ENCODE results near the gene ZNF185. TPM values are rescaled to one million over a fixed set of nuclear protein-coding genes. Genes with fewer than 3 reads are reported as not detected.

Gene ZNF185
- total and polyA plus RNA-seq, 10 donors, result 2.0 to 13.8 (median 7.8) TPM

DNA sequence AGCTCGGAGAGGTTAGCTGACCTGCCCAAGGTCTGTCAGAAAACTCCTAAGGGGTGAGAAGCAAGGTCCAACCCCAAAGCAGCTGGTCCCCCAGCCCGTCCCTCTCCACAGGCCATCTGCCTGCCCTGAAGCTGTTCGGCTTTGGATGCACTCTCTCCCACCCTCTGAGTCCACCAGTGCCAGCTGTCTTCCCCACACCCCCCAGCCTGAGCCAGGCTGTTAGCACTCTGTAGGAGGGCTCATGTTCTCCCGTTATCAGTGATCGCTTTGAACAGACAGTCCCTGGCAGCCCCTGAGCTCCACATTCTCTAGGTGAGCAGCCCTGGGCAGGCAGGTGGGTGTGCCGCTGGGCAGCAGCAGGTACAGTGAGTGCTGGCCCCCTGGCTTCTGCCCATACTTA is 16.0 kb downstream of the ZNF185 start:
- intact Hi-C loops (cut with DNase I; ENCODE audit: low total_unique reads), result no loop called here
- DNase-seq, result no peak
- no peak overlapping the region for H3K27ac ChIP-seq
- TF ChIP-seq POLR2A (IDR thresholded peaks at IDR 0.05) (no peak), POLR2AphosphoS5 (IDR thresholded peaks at IDR 0.05) (no peak)
- TF ChIP-seq, protein P1, sequence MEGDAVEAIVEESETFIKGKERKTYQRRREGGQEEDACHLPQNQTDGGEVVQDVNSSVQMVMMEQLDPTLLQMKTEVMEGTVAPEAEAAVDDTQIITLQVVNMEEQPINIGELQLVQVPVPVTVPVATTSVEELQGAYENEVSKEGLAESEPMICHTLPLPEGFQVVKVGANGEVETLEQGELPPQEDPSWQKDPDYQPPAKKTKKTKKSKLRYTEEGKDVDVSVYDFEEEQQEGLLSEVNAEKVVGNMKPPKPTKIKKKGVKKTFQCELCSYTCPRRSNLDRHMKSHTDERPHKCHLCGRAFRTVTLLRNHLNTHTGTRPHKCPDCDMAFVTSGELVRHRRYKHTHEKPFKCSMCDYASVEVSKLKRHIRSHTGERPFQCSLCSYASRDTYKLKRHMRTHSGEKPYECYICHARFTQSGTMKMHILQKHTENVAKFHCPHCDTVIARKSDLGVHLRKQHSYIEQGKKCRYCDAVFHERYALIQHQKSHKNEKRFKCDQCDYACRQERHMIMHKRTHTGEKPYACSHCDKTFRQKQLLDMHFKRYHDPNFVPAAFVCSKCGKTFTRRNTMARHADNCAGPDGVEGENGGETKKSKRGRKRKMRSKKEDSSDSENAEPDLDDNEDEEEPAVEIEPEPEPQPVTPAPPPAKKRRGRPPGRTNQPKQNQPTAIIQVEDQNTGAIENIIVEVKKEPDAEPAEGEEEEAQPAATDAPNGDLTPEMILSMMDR (IDR thresholded peaks at IDR 0.05 in 8 of 11, conservative IDR thresholded peaks at IDR 0.05 in 3 of 11), result no peak
- peaks cover 0 to 10% (median 0%) of the 10 kb centered on the region in 7 donors for H3K27me3 ChIP-seq (replicated peaks in 1 of 7)
- WGBS, 5 donors, result 55 to 98% (median 82%) methylated on average over 2 to 6 of the region's 6 CpGs
- no peaks in the 10 kb centered on the region for H3K9me3 ChIP-seq
- H3K4me3 ChIP-seq, result no peak overlapping the region
- H3K4me1 ChIP-seq, result peaks cover 0 to 7% (median 0%) of the 10 kb centered on the region in 6 donors
- no peaks in the 10 kb centered on the region for H3K36me3 ChIP-seq

DNA sequence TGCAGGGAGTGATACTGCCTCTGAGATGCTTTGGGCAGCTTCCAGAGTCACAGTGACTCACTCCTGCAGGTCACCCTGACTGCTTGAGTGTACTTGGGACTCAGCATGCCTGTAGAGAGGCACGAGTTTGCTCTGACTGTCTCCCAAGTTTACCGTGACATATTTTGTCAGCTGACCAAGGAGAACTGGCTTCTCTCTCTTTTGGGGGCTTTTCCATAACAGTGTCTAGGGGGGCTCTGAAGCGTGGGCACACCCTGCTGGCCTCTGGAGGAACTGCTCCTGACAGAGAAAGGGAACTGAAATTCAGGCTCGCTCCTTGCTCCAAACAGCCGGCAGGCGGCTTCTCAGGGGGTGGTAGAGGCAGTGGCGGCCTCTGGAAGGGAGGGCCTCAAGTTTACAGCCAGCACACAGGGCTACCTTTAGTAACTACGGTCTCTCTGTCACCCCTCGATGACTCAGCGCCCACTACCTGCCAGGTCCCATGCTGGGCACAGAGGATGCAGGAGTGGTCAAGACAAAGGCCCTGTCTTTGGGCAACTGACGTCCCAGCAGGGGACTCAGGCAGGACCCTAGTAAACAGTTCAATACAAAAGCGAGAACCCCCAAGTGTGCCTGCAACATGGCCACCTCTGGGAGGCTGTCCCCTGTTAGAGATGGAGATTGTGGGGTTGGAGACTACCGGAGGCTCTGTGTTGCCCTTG is 17.8 kb downstream of the ZNF185 start:
- no peak overlapping the region for H3K4me3 ChIP-seq
- peaks cover 0 to 10% (median 0%) of the 10 kb centered on the region in 7 donors for H3K27me3 ChIP-seq (replicated peaks in 1 of 7)
- H3K9me3 ChIP-seq, result no peaks in the 10 kb centered on the region
- no peak overlapping the region for H3K27ac ChIP-seq
- peaks cover 0 to 7% (median 0%) of the 10 kb centered on the region in 6 donors for H3K4me1 ChIP-seq
- H3K36me3 ChIP-seq, result no peaks in the 10 kb centered on the region
- DNase-seq, result no peak
- WGBS, 5 donors, result 20 to 40% (median 33%) methylated on average over 6 to 13 of the region's 13 CpGs
- TF ChIP-seq, protein P1 (IDR thresholded peaks at IDR 0.05 in 8 of 11, conservative IDR thresholded peaks at IDR 0.05 in 3 of 11), result peak in 10 of 11 experiments; percentile 8 to 67 (median 56)
- TF ChIP-seq POLR2AphosphoS5 (IDR thresholded peaks at IDR 0.05) (no peak), POLR2A (IDR thresholded peaks at IDR 0.05) (no peak)
- intact Hi-C loops (cut with DNase I; ENCODE audit: low total_unique reads), result no loop called here

DNA sequence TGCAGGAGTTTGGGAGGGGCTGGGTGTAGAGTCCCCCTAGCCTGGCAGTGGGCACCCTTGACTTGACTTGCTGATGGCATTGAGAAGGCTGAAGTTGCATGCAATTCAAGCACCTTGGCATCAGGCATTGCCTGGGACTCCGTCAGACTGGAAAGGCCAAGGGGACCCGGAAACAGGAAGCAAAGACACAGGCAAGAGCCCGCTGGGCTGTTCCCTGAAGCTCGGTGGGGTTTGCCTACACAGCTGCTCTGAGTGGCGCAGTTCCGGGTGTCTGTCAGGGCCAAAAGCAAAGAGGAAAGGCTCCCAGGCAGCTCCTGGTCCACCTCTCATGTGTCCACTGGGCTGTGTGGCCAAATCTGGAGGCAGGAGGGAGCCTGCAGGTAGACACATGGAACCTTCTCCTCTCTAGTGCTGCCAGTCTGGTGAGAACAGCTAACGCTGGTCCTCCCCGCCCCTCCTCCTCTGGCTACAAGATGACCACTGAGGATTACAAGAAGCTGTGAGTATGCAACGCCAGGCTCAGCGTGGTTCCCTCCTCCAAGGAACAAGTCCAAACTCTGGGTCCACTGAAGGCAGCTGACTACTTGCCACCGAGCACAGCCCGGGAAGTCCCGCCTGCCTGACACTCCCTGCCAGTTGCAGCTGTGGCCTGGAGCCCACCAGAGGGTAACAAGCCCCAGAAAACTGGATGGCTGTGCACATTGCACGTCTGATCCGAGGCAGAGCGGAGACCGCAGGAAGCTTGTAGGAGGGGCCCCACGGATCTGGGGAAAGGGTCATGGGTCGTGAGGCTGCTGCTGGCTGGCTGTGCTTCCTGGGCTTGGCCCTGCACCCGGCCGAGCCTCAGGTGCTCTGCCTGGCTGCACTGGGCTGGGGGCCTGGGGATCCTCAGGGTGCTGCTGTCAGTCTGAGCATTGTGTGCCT is 20.1 kb downstream of the ZNF185 start:
- Histone ChIP-seq H3K9me3 (no peaks in the 10 kb centered on the region), H3K4me1 (peaks cover 0 to 7% (median 0%) of the 10 kb centered on the region in 6 donors), H3K27ac (peak overlapping the region in 2 of 8 donors; percentile 60 to 69), H3K27me3 (replicated peaks in 1 of 7) (peaks cover 0 to 10% (median 0%) of the 10 kb centered on the region in 7 donors), H3K36me3 (no peaks in the 10 kb centered on the region), H3K4me3 (peak overlapping the region in 1 of 8 donors; percentile 15)
- intact Hi-C loops (cut with DNase I; ENCODE audit: low total_unique reads), result no loop called here
- no peak for DNase-seq
- no peak for TF ChIP-seq POLR2A (IDR thresholded peaks at IDR 0.05)
- TF ChIP-seq POLR2AphosphoS5 (IDR thresholded peaks at IDR 0.05), result no peak
- TF ChIP-seq, protein P1 (IDR thresholded peaks at IDR 0.05 in 8 of 11, conservative IDR thresholded peaks at IDR 0.05 in 3 of 11), result no peak
- whole genome bisulfite sequencing, 5 donors, result 40 to 72% (median 56%) methylated on average over 9 to 21 of the region's 21 CpGs

Measured in spleen (tissue), 11 donors.